OCI-LY7 (cell line): ENCODE data around the gene TLL2. TPM values are rescaled to one million over a fixed set of nuclear protein-coding genes. Genes with fewer than 3 reads are reported as not detected.

Experiments used
- BruUV-seq: library from RNA; stranded (reverse); fragments of 400-500 nt; replicated peaks from 2 replicates; lab custom pipeline; 2021; lab: Mats Ljungman, UMichigan
- CTCF ChIA-PET: fragments of 300-600 bp; sonication (Branson Sonifier 250); formaldehyde crosslinking; loops from one replicate; lab custom pipeline; 2022; ENCODE audit warnings: antibody characterized with exemption; ENCODE audit not compliant: unreplicated experiment; lab: Charles Lee
- POLR2A ChIA-PET: fragments of 300-600 bp; sonication (Branson Sonifier 250); formaldehyde crosslinking; loops from one replicate; lab custom pipeline; 2022; ENCODE audit warnings: antibody characterized with exemption; lab: Charles Lee
- DNase-seq: peaks from one replicate; pipeline ENCODE4 v3.0.0-alpha.2; 2015; ENCODE audit warnings: low spot score
- H2AFZ ChIP-seq: fragments of 200-600 bp; sonication (generic), shearing (Covaris generic); 2 replicates; pipeline ENCODE4 v1.6.1; 2014; ENCODE audit warnings: mild to moderate bottlenecking, antibody characterized with exemption, low read length, moderate library complexity
- H3K27ac ChIP-seq: fragments of 200-600 bp; sonication (generic); 2 replicates; pipeline ENCODE4 v1.5.1; 2014; ENCODE audit warnings: mixed run types, low read depth, mild to moderate bottlenecking, moderate library complexity, low read length, inconsistent platforms; ENCODE audit not compliant: poor library complexity, severe bottlenecking
- H3K36me3 ChIP-seq: fragments of 200-600 bp; sonication (generic); 2 replicates; pipeline ENCODE4 v1.6.1; 2014; ENCODE audit warnings: mild to moderate bottlenecking, antibody characterized with exemption, low read length, moderate library complexity, mixed read lengths; ENCODE audit not compliant: insufficient read depth
- H3K4me1 ChIP-seq: fragments of 200-600 bp; sonication (generic); 2 replicates; pipeline ENCODE4 v1.5.1; 2014; ENCODE audit warnings: mild to moderate bottlenecking, low read length; ENCODE audit not compliant: insufficient read depth, poor library complexity, severe bottlenecking
- H3K4me2 ChIP-seq: fragments of 200-600 bp; sonication (generic); 2 replicates; pipeline ENCODE4 v1.6.1; 2014; ENCODE audit warnings: mild to moderate bottlenecking, low read length
- H3K4me3 ChIP-seq: fragments of 200-600 bp; sonication (generic); 2 replicates; pipeline ENCODE4 v1.5.1; 2014; ENCODE audit warnings: mild to moderate bottlenecking, low read depth, low read length; ENCODE audit not compliant: poor library complexity, severe bottlenecking
- H3K79me2 ChIP-seq: fragments of 200-600 bp; sonication (generic); 2 replicates; pipeline ENCODE4 v1.6.1; 2016; ENCODE audit warnings: low read depth, mild to moderate bottlenecking, low read length, moderate library complexity, mixed read lengths; ENCODE audit not compliant: insufficient read depth
- H3K9me2 ChIP-seq: fragments of 200-600 bp; sonication (generic); 2 replicates; pipeline ENCODE4 v1.6.1; 2016; ENCODE audit warnings: mild to moderate bottlenecking, low read length, mixed read lengths; ENCODE audit not compliant: insufficient read depth
- H3K9me3 ChIP-seq: fragments of 200-600 bp; sonication (generic); 2 replicates; pipeline ENCODE4 v1.6.1; 2014; ENCODE audit warnings: mild to moderate bottlenecking, mixed run types, low read length, mixed read lengths
- H4K20me1 ChIP-seq: fragments of 200-600 bp; sonication (generic); 2 replicates; pipeline ENCODE4 v1.6.1; 2014; ENCODE audit warnings: mild to moderate bottlenecking, antibody characterized with exemption, low read length, moderate library complexity, mixed read lengths; ENCODE audit not compliant: insufficient read depth
- CTCF ChIP-seq: fragments of 200-600 bp; sonication (generic); conservative IDR thresholded peaks from 2 replicates; pipeline ENCODE4 v1.5.1; 2014; ENCODE audit warnings: mild to moderate bottlenecking, antibody characterized with exemption, low read length, moderate library complexity, mixed read lengths
- EZH2phosphoT487 ChIP-seq: fragments of 200-600 bp; sonication (generic); IDR thresholded peaks from 2 replicates; pipeline ENCODE4 v1.6.1; 2018; ENCODE audit warnings: low read depth, borderline replicate concordance, mild to moderate bottlenecking, mixed run types, antibody characterized with exemption, low read length, moderate library complexity, mixed read lengths
- intact Hi-C: fragments of 100-400 bp; cut with micrococcal nuclease; formaldehyde crosslinking; loops from one replicate; pipeline ENCODE4 v1.10.0; 2022; ENCODE audit not compliant: unreplicated experiment
- total RNA-seq, 2 experiments: library from RNA; depleted of rRNA in 1 of 2; stranded (reverse); fragments of >200 nt in 1 of 2; shearing (Covaris generic) in 1 of 2; gene quantifications; 2 replicates each; pipeline ENCODE4 v1.2.3, GENCODE V29; 2014 to 2022

The TLL2 gene
- total RNA-seq, 2 experiments from 2014 or later: 0.97 to 1.1 TPM

GRCh38 chr10:96446966-96447596 is 66.6 kb downstream of the TLL2 start:
- ChIA-PET CTCF (no interaction called here), POLR2A (no interaction called here)
- no peaks in the 10 kb centered on the region for H3K79me2 ChIP-seq
- no peak overlapping the region for H3K27ac ChIP-seq
- no TSS peak for BruUV-seq
- H3K9me3 ChIP-seq: no peaks in the 10 kb centered on the region
- no peak overlapping the region for H3K4me2 ChIP-seq
- TF ChIP-seq CTCF (no peak), EZH2phosphoT487 (no peak)
- DNase-seq: no peak
- no peaks in the 10 kb centered on the region for H3K9me2 ChIP-seq
- H3K4me3 ChIP-seq: no peak overlapping the region
- H3K4me1 ChIP-seq: no peaks in the 10 kb centered on the region
- H4K20me1 ChIP-seq: no peaks in the 10 kb centered on the region
- no peak overlapping the region for H2AFZ ChIP-seq
- intact Hi-C loops: no loop called here
- no peaks in the 10 kb centered on the region for H3K36me3 ChIP-seq

DNA sequence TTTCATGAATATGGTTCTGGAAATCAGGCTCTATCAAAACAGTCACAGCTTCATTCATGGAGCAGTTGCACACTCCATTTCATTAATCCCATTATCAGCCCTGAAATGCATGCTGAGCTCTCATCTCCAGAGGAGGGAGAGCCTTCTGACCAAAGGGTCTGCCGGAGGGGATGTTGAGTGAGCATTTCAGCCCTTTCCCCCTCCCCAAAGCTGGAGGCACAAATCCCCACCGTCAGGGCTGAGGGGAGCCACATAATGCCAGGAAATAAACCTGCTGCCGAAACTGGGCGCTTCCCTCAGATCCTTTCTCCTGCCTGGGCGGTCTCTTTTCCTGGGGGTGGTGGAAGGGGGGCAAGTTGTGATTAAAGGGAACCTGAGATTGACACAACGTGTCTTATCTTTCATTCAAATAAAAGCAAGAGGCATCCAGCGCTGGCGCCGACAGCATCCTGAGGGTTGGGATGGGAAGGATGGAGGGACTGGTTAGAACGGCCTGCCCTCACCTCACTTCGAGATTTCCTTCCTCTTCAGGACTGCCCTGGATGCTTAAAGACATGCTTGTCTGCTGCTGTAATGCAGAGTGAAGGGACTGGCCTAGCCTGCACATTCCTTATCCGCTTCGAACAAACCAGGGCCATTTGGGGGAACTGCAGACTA is 71.6 kb downstream of the TLL2 start:
- ChIA-PET POLR2A (interaction anchor here (0.6 to 0.9 kb wide), 2 partner anchors 16 to 58 kb away, joined by 3 to 6 read pairs; no protein-coding TSS in a partner anchor), CTCF (no interaction called here)
- H4K20me1 ChIP-seq: no peaks in the 10 kb centered on the region
- H3K9me2 ChIP-seq: no peaks in the 10 kb centered on the region
- H3K4me3 ChIP-seq: no peak overlapping the region
- H3K4me2 ChIP-seq: no peak overlapping the region
- TF ChIP-seq CTCF (no peak), EZH2phosphoT487 (no peak)
- H2AFZ ChIP-seq: no peak overlapping the region
- H3K4me1 ChIP-seq: no peaks in the 10 kb centered on the region
- H3K9me3 ChIP-seq: no peaks in the 10 kb centered on the region
- H3K79me2 ChIP-seq: no peaks in the 10 kb centered on the region
- no peak for DNase-seq
- no TSS peak for BruUV-seq
- no peak overlapping the region for H3K27ac ChIP-seq
- intact Hi-C loops: no loop called here
- no peaks in the 10 kb centered on the region for H3K36me3 ChIP-seq
